Measurements from ENCODE around the gene TMEM14A. TPM values are rescaled to one million over a fixed set of nuclear protein-coding genes. Genes with fewer than 3 reads are reported as not detected.

Gene TMEM14A
- total RNA-seq, 6 experiments from 2014 or later, result 20.7 to 41.2 (median 33.3) TPM

- ATAC-seq (no peak), DNase-seq (no peak)
- intact Hi-C loops (cut with DNase I), result no loop called here
- H3K27me3 ChIP-seq, result no peaks in the 10 kb centered on the region
- H3K27ac ChIP-seq, result no peak overlapping the region
- TF ChIP-seq CTCF (IDR thresholded peaks at IDR 0.05) (no peak), POLR2A (IDR thresholded peaks at IDR 0.05) (no peak)
- H3K4me1 ChIP-seq, result no peaks in the 10 kb centered on the region
- H3K4me3 ChIP-seq, result no peak overlapping the region
- no peaks in the 10 kb centered on the region for H3K36me3 ChIP-seq
- WGBS (ENCODE audit: insufficient coverage, low coverage, low lambda C conversion rate, missing lambda C conversion rate), result 87% methylated on average over 3 of the region's 4 CpGs
- no peaks in the 10 kb centered on the region for H3K9me3 ChIP-seq
These were observed 26.7 kb upstream of the TMEM14A start for GRCh38 chr6:52644253-52644652.

- Histone ChIP-seq H3K27ac (no peak overlapping the region), H3K36me3 (no peaks in the 10 kb centered on the region), H3K4me3 (no peak overlapping the region), H3K4me1 (no peaks in the 10 kb centered on the region), H3K27me3 (no peaks in the 10 kb centered on the region), H3K9me3 (no peaks in the 10 kb centered on the region)
- no peak for ATAC-seq
- TF ChIP-seq CTCF (IDR thresholded peaks at IDR 0.05) (no peak), POLR2A (IDR thresholded peaks at IDR 0.05) (no peak)
- intact Hi-C loops (cut with DNase I), result no loop called here
- 84% methylated on average over 3 of the region's 4 CpGs for WGBS (ENCODE audit: insufficient coverage, low coverage, low lambda C conversion rate, missing lambda C conversion rate)
- no peak for DNase-seq
These were observed 24.9 kb upstream of the TMEM14A start for GRCh38 chr6:52645976-52646375.

DNA sequence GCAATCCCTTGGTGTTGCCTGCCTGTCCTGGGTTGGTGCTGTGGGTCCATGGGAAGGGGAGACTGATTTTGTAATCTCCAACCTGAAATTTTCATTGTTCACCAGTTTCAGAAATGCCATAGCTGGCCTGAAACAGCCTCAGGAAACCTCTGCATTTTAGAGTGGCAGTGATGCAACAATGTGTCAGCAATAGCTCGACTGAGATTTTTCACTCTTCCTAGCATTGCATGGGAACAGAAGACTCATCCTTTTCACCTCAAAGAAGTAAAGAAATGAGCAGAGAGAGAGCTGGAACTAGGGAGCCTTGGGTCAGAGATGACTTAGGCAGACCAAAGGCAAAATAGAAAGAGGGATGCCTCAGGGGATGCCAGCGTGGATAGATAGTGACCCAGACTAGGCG, 23.7 kb upstream of the TMEM14A start:
- Histone ChIP-seq H3K36me3 (no peaks in the 10 kb centered on the region), H3K4me1 (peaks cover 0 to 3% (median 0%) of the 10 kb centered on the region in 4 donors), H3K9me3 (no peaks in the 10 kb centered on the region), H3K4me3 (no peak overlapping the region), H3K27me3 (no peaks in the 10 kb centered on the region), H3K27ac (no peak overlapping the region)
- intact Hi-C loops (cut with DNase I), result no loop called here
- WGBS (ENCODE audit: insufficient coverage, low coverage, low lambda C conversion rate, missing lambda C conversion rate), result 83% methylated on average over 3 of the region's 3 CpGs
- DNase-seq (no peak), ATAC-seq (no peak)
- TF ChIP-seq CTCF (IDR thresholded peaks at IDR 0.05), result no peak
- no peak for TF ChIP-seq POLR2A (IDR thresholded peaks at IDR 0.05)

GRCh38 chr6:52649536-52650160, 21.3 kb upstream of the TMEM14A start:
- TF ChIP-seq CTCF (IDR thresholded peaks at IDR 0.05) (no peak), POLR2A (IDR thresholded peaks at IDR 0.05) (no peak)
- H3K27me3 ChIP-seq, result no peaks in the 10 kb centered on the region
- no peak overlapping the region for H3K4me3 ChIP-seq
- WGBS (ENCODE audit: insufficient coverage, low coverage, low lambda C conversion rate, missing lambda C conversion rate), result 47% methylated on average over 2 of the region's 2 CpGs
- intact Hi-C loops (cut with DNase I), result no loop called here
- peaks cover 0 to 3% (median 0%) of the 10 kb centered on the region in 4 donors for H3K4me1 ChIP-seq
- H3K27ac ChIP-seq, result no peak overlapping the region
- no peaks in the 10 kb centered on the region for H3K36me3 ChIP-seq
- ATAC-seq (no peak), DNase-seq (no peak)
- H3K9me3 ChIP-seq, result no peaks in the 10 kb centered on the region

Data from right lobe of liver (tissue), 6 donors.